GM18519 (cell line): ENCODE results near the gene TMEM86A.
"Not testable (repeated sequence)": the region's sequence is repeated elsewhere in the genome, so short reads cannot be mapped to it uniquely, and the experiment has no call there.

Experiments used
- ATAC-seq: cut with Tn5 transposase; IDR thresholded peaks from one replicate; pipeline ENCODE4 v1.9.1; 2021; ENCODE audit warnings: mild to moderate bottlenecking, moderate library complexity; ENCODE audit not compliant: unreplicated experiment, low FRiP score

Gene TMEM86A, protein sequence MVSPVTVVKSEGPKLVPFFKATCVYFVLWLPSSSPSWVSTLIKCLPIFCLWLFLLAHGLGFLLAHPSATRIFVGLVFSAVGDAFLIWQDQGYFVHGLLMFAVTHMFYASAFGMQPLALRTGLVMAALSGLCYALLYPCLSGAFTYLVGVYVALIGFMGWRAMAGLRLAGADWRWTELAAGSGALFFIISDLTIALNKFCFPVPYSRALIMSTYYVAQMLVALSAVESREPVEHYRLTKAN

DNA sequence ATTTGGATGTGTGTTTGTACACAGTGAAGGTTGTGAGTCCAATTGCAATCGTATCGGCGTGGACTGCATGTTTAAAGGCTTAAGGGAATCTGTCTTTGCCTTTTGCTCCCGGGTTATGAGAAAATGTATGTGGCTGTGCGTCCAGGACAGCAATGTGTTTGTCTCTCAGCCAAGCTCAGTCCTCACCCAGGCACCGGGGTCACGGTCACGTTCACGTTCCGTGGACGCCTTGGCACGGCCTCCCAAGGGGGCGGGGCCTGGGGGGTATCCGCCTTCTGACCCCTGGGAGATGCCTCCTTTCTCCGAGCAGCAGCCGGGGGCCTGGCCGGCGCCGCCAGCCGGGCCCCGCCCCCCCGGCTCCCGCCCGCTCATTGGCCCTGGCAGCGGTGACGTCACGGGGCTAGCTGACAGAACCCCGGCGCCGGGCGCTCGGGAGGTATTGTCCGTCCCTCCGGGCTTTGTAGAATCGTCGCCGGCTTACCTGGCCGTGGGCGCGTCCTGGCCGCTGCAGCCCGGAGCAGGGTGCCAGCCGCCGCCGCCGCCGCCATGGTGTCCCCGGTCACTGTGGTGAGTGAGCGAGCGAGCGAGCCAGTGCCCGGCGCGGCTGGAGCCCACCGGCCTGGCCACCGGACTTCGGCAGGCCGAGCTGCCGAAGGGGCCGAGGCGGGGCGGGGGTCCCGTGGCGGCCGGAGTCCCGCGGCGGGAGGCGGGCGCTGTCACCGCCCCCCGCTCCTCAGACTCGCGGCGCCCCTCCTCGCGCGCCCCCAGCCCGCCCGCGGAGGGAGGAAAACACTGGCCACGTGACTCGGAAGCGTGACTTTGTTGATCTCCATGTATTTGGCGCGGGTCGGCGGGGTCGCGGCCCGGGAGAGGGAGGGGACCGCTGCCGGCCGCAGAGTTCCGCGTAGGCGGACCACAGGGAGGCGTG lies at the start of gene TMEM86A:
Gene TMEM86A (plus strand): TSS at position 439 of the 928 bp plus-strand sequence. CDS start 108 bp downstream, at position 547.
- ATAC-seq, result peak; percentile 88

DNA sequence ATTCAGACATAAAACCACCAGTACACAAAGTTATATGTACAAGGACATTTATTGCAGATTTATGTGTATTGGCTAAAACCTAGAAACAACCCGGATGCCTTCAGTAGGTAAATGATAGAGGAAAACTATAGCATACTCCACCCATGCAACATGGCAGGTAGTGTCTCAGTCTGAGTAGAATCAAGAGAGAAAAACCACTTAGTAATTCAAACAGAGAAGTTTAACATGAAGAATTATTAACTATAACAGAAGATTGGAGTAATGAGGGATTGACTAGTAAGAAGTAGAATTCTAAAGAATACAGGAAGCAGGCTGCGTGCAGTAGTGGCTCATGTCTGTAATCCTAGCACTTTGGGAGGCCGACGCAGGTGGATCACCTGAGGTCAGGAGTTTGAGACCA lies 48.2 kb upstream of the TMEM86A start:
- ATAC-seq, result no peak

DNA sequence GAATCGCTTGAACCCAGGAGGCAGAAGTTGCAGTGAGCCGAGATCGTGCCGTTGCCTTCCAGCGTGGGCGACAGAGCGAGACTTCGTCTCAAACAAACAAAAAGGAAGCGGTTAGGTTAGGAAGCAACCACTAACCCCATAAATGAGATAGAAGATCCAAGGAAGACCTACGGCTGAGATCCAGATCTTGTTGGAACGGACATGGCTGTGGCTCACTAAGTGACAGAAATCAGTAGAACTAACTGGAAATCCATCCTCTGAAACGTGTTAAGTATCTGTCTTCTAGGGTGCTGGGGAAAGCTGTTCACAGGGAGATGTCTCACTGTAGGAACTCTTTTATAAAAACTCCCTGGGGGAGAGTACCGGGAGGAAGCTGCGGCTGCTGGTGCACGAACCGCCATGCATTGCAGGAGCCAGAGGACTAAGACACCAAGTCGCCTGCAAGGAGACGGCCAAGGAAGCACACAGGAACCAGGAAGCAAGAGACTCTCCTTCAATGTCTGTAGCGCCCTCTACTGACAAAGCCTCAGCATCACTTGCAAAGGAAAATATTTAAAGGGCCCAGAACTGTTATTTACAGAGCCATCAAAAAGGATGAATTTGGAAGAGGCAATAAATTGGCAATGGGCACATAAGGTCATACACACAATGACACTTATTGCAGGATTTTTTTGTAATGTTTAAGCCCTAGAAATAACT lies 47.6 kb upstream of the TMEM86A start:
- ATAC-seq, result peak; percentile 85

DNA sequence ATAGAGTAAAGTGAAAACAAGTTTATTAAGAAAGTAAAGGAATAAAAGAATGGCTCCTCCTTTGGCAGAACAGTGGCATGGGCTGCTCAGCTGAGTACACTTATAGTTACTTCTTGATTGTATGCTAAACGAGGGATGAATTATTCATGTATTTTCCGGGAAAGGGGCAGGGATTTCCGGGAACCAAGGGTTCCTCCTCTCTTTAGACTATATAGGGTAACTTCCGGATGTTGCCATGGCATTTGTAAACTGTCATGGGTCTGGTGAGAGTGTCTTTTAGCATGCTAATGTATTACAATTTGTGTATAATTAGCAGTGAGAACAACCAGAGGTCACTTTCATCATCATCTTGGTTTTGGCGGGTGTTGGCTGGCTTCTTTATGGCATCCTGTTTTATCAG lies 40.9 kb upstream of the TMEM86A start:
- ATAC-seq, result no peak

DNA sequence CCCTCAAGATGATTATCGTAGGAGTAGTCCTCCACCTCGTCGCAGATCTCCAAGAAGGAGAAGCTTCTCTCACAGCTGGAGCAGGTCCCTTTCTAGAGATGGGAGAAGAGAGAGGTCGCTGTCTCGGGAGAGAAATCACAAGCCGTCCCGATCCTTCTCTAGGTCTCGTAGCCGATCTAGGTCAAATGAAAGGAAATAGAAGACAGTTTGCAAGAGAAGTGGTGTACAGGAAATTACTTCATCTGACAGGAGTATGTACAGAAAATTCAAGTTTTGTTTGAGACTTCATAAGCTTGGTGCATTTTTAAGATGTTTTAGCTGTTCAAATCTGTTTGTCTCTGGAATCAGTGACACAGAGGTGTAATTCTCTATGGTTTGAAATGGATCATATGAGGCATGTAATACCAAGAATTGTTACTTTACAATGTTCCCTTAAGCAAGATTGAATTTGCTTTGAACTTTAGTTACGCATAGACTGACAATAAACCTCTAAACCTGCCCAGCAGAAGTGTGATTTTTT lies 33.2 kb upstream of the TMEM86A start:
- not testable (repeated sequence) for ATAC-seq

DNA sequence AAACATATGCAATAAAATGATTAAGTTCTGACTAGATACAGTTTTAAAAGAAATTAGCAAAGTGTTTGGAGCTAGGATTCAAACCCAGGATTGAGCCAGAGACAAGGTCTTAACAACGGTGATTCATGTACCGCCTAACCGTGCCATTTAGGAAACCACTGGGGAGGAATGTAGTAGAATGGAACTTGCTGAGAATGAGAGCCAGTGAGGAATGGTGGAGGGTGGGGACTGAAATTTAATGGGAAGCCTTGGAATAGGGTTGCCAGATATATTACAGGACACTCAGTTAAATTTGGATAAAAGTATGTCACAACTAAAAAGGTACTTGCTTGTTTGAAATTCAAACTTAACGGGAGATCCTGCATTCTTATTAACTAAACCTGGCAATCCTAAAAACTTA lies 30.4 kb upstream of the TMEM86A start:
- no peak for ATAC-seq

DNA sequence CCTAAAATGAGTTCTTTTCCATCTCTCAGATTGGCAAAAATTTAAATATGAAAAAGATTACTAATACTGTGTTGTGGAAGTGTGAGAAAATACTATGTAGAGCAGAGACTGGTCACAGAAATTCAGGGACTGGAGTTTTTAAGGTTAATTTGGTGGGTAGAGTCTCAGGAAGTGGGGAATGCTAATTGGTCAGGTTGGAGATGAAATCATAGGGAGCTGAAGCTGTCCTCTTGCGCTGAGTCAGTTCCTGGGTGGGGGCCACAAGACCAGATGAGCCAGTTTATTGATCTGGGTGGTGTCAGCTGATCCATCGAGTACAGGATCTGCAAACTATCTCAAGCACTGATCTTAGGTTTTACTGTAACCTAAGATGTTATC lies 29.4 kb upstream of the TMEM86A start:
- ATAC-seq, result no peak

DNA sequence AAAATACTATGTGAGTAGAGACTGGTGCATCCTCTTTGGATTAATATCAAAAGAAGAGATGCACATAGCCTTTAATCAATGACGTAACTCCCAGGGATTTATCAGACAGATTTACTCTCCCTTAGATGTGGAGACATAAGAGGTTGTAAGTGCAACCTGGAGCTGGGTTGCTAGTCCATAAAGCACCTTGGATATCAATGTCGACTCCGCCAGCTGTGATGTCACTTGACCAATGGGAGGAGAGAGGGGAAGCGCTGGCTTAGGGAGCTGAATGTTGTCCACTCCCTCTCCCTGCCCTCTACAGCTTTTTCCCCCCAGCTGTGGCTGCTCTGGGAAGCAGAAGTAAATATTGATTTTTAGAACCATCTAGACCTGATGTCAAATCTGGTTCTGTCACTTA lies 28.9 kb upstream of the TMEM86A start:
- no peak for ATAC-seq

DNA sequence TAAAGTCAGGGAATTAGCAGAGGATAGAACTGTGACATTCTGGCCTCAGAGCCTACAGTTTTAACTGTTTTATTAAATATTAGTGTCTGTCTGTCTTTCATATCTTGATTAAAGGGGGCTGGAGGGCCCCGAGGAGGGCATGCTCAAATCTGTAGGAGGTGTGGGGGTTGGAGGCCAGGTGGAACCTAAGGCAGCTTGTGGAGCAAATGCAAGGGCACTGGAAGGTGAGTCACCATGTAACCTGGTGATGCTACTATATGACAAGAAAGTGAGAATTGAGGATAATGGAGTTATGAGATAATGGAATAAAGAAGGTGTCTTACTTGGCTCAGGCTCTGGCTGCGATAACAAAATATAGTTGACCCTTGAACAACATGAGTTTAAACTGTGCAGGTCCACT lies 27.3 kb upstream of the TMEM86A start:
- ATAC-seq, result no peak

DNA sequence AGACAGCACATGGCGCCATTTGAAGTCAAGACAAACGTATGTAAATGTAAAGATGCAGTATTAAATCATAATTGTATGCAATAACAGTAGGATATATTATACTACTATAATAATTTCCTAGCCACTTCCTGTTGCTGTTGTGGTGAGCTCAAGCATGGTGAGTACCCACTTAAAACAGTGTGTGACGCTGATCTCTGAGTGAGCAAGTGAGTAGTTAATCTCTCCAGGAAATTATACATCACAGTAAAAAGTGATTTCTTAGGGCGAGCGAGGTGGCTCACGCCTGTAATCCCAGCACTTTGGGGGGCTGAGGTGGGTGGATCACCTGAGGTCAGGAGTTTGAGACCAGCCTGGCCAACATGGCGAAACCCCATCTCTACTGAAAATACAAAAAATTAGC lies 26.4 kb upstream of the TMEM86A start:
- ATAC-seq, result not testable (repeated sequence)

DNA sequence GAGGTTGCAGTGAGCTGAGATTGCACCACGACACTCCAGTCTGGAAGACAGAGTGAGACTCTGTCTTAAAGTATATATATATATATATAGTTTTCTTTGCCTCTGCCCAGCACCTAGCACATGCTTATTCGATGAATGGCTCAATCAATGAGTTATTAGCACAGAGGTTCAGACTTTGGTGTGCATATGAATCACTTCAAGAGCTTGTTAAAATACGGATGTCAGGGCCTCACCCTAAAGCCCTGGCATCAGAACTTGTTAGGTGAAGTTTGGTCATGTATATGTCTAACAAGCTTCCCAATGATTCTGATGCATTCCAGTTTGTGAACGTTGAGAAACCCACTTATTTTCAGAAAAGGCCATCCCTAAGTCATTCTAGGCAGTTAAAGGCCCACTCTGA lies 21.8 kb upstream of the TMEM86A start:
- no peak for ATAC-seq

DNA sequence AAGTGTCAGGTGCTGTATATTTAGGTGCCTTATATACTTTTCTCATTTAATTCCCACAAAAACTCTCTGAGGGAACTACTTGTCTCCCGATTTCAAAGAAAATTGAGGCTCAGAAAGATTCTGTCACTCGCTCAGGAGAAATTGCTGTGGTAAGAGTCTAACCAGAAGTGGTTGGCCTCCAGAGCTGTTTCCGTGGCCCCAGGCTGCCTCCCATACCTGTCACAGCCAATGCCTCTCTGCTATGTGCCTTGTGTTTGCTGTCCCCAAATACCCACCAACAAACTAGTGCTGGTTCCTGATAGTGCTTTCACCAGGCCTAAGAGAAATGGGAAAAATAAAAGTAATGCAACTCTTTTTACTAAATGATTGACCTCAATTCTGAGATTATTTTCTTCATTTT lies 21.0 kb upstream of the TMEM86A start:
- ATAC-seq, result no peak

DNA sequence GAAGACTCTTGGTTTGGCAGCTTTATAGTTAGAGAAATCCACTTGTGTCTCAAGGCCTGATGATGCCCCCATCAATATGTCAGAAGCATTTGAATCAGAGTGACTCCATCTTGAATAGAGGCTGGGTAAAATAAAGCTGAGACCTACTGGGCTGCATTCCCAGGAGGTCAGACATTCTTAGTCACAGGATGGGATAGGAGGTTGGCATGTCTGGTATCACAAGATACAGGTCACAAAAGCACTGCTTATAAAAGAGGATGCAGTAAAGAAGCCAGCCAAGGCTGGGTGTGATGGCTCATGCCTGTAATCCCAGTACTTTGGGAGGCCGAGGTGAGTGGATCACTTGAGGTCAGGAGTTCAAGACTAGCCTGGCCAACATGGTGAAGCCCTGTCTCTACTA lies 16.6 kb upstream of the TMEM86A start:
- not testable (repeated sequence) for ATAC-seq

DNA sequence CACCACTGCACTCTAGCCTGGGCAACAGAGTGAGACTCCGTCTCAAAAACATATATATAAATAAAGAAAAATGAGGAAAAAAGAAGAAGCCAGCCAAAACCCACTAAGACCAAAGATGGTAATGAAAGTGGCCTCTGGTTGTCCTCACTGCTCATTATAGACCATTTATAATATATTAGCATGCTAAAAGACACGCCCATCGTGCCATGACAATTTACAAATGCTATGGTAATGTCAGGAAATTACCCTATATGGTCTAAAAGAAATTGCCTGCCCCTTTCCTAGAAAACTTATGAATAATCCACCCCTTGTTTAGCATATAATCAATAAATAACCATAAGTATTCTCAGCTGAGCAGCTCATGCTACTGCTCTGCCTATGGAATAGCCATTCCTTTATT lies 16.1 kb upstream of the TMEM86A start:
- ATAC-seq, result no peak

DNA sequence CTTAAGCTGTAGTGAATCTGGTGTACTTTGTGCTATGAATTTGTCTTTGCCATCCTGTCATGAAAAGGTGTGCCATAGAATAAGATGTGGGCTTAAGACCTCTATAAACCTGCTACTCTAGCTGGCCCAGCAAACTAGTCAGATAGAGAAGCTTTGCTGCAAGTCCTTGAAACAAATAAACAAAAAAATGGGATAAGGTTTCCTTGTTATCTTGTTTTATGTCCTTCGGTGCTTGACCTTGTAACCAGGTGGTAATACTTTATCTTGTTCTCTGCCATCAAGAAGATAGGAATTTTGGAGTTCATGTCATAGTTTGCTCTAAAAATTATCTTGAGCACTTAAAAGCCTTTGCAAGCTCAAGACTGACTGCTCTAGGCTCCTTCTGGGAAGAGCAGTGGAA lies 14.3 kb upstream of the TMEM86A start:
- no peak for ATAC-seq

DNA sequence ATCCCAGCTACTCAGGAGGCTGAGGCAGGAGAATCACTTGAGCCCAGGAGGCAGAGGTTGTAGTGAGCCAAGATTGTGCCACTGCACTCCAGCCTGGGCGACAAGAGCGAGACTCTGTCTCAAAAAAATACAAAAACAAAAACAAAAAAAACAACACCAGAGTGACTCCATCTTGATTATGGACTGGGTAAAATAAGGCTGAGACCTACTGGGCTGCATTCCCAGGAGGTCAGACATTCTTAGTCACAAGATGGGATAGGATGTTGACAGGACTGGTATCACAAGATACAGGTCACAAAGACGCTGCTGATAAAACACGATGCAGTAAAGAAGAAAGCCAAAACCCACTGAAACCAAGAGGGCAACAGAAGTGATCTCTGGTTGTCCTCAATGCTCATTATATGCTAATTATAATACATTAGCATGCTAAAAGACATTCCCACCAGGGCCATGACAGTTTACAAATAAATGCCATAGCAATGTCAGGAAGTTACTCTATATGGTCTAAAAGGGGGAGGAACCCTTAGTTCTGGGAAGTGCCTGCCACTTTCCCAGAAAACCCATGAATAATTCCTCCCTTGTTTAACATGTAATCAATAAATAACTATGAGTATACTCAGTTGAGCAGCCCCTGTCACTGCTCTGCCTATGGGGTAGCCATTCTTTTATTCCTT lies 7.0 kb upstream of the TMEM86A start:
- ATAC-seq, result not testable (repeated sequence)

DNA sequence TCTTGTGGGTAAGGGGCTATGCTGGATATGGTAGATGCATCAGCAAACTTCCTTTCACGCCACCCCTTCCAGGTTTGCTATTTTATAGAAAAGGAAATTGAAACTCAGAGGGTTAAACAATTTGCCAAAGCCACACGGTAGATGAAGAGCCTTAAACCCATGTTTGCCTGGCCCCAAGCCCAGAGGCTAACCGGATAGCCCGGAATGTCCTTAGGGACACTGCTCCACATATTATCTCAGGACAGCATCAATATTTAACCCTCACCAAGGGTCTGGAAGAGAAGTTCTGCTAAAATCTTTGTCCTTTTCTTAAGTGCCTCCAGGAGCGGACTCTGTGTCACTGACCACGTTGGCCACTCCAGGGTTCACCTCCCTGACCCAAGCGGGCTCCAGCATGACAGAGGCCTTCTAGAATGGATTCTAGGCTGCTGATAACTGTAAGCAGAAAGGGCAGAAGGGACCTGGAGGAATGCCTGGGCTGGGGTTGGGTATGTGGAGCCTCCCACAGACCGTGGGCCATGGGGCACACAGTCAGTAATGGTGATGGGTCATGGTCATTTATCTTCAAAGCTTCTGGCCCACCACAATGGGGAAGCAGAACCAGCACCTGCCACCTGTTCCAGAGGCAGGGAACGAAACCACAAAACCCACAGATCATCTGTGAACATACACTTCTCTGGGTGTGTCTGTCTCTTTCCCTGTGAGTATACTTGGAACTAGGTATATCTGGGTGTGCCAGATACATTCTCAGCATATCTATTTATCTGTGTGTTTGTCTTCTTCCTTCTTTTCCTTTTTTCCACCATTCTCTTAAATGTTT lies 5.4 kb upstream of the TMEM86A start:
- ATAC-seq, result no peak

DNA sequence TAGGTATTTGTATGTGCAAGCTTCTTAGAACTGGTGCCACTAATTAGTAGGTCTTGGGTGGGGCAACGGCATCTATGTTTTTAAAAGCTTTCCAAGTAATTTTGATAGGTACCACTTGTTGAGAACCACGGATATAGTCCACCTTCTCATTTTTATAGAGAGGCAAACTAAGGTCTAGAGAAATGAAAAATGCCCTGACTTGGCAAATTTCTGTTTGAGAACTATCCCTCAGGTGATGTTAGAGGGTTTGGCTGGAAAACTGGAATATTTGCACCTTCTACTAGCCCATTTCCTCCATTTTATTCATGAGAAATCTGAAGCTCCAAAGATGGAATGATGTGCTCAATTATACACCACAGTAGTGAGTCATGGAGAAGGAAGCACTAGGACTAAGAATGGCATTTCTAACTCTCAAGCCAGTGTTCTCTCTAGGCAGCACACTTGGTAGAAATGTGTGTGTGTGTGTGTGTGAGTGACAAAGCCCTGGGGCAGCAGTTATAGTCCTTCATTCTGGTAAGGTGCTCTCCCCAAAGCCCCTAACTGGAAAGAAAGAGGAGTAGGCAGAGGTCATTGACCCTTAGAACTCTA lies 1.8 kb upstream of the TMEM86A start:
- ATAC-seq, result no peak

DNA sequence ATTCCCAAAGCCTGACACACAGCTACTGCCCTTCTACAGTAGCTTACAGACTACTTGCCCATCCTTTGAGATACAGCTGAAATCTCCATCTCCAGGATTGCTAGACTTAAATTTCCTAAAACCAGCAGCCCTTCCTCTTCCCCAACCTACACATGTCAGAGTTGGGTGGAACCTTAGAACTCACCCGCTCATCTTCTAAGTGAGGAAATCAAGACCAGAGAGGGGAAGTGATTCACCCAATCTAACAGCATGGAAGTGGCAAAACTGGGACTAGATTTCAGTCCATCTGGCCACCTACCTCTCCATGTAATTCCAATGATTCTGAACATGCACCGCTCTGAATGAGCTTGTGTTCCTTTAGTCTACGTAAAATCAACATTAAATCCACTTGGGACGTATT lies 1.0 kb upstream of the TMEM86A start:
- no peak for ATAC-seq
